HFFc6 (cell line): ENCODE data around the gene TMEM175. TPM values are rescaled to one million over a fixed set of nuclear protein-coding genes. Genes with fewer than 3 reads are reported as not detected.
"Not testable (repeated sequence)": the region's sequence is repeated elsewhere in the genome, so short reads cannot be mapped to it uniquely, and the experiment has no call there.

Experiments used
- DNase-seq: peaks from one replicate; pipeline ENCODE4 v3.0.0-alpha.2; 2018
- H3K27ac Mint-ChIP-seq: 2 replicates; pipeline ENCODE4 v1.8.0; 2020; ENCODE audit warnings: mild to moderate bottlenecking, mixed read lengths
- H3K27me3 Mint-ChIP-seq: 2 replicates; pipeline ENCODE4 v1.8.0; 2021; ENCODE audit warnings: mild to moderate bottlenecking, moderate library complexity, mixed read lengths; ENCODE audit not compliant: insufficient read depth
- H3K36me3 Mint-ChIP-seq: 2 replicates; pipeline ENCODE4 v1.8.0; 2021; ENCODE audit warnings: low read depth, mixed read lengths
- H3K4me1 Mint-ChIP-seq: 2 replicates; pipeline ENCODE4 v1.8.0; 2020; ENCODE audit warnings: low read depth, mixed read lengths
- H3K4me3 Mint-ChIP-seq: 2 replicates; pipeline ENCODE4 v1.8.0; 2020; ENCODE audit warnings: mild to moderate bottlenecking, moderate library complexity, mixed read lengths
- H3K9me3 Mint-ChIP-seq: 2 replicates; pipeline ENCODE4 v1.8.0; 2020; ENCODE audit warnings: mild to moderate bottlenecking, mixed read lengths
- CTCF ChIP-seq: fragments of 200-600 bp; sonication (generic); IDR thresholded peaks from 2 replicates; pipeline ENCODE4 v1.5.0; 2021; ENCODE audit warnings: antibody characterized with exemption, mild to moderate bottlenecking
- total RNA-seq, 6 experiments: library from RNA; stranded (reverse); fragmentation: NEBNext Ultra II Directional; extraction: Animal tissue kit (Norgen Biotek cat#: 25700); gene quantifications; 2 replicates in 1 of 6; 3 replicates in 5 of 6; pipeline ENCODE4 v1.2.3, GENCODE V29; 2021

TMEM175 gene
- total RNA-seq, 6 experiments from 2014 or later: 27.8 to 41.8 (median 34.1) TPM

- H3K36me3 Mint-ChIP-seq: no peaks in the 10 kb centered on the region; the same call in 1 of the 2 replicates
- no peaks in the 10 kb centered on the region for H3K9me3 Mint-ChIP-seq
- H3K4me3 Mint-ChIP-seq: peak overlapping the region; percentile 73
- H3K27ac Mint-ChIP-seq: no peak overlapping the region
- DNase-seq: peak; percentile 9
- H3K27me3 Mint-ChIP-seq: no peaks in the 10 kb centered on the region
- H3K4me1 Mint-ChIP-seq: peaks cover 7% of the 10 kb centered on the region
- TF ChIP-seq CTCF: no peak
Measured at GRCh38 chr4:972651-973424, 40.6 kb downstream of the TMEM175 start.

DNA sequence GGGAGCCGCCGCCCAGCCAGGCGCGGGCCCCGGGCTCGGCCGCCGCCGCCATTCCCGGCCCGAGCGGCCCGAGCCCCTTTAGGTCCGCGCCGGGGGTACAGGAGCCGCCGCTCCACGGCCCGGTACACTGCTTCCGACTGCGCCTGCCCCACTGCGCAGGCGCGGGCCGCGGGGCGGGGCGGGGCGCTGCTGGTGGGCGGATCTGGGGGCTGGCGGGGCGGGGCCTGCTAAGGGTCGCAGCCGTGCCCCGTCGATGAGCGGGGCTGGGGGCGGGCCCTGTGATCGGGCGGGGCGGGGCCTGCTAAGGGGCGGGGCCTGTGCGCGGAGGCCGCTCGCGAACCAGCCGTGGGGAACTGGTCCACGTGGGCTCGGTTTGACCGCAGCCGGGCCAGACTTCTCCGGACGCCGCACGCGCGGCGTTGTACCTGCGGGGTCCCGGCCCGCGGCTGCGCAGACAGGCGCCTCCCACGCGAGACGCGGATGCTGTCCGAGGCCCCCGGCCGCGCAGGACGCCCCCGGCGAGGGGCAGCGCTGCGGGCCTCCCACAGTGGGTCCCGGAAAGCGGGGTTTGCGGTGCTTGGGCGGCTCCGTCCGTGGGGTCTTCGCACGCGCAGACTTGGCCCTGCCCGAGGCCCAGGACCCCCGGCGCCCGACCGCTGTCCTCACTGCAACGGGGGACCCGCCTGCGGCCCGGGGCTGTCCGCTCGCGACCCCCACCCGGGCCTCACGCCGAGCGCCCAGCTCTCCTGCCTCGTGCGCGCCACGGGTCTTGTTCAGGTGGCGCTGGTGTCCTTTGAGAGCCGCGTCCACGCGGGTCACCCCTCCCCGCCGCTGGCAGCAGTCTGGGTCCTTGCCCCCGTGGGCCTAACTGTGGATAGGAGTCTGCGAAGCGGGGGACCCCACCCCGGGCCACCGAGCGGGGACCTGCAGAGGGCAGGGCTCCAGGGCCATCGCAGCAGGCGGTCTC lies 41.5 kb downstream of the TMEM175 start, which contains the start of gene DGKQ:
Gene DGKQ, minus strand, starts transcription at position 139 of the 967 bp plus-strand sequence. Its CDS starts 87 bp downstream, at position 52.
- Mint-ChIP-seq H3K4me3 (peak within 1 kb of the TSS; percentile 73), H3K4me1 (peaks cover 7% of the 10 kb centered on the region)

GRCh38 chr4:974668-975067 lies 42.4 kb downstream of the TMEM175 start:
- no peaks in the 10 kb centered on the region for H3K9me3 Mint-ChIP-seq
- H3K36me3 Mint-ChIP-seq: no peaks in the 10 kb centered on the region; the same call in 1 of the 2 replicates

More for the DNA sequence above, 41.5 kb downstream of the TMEM175 start, which contains the start of gene DGKQ:
- H3K9me3 Mint-ChIP-seq: no peaks in the 10 kb centered on the region
- H3K27me3 Mint-ChIP-seq: no peaks in the 10 kb centered on the region
- DNase-seq: peak; percentile 64
- H3K27ac Mint-ChIP-seq: no peak within 1 kb of the TSS
- no peaks in the 10 kb centered on the region; the same call in 1 of the 2 replicates for H3K36me3 Mint-ChIP-seq
- no peak for TF ChIP-seq CTCF

DNA sequence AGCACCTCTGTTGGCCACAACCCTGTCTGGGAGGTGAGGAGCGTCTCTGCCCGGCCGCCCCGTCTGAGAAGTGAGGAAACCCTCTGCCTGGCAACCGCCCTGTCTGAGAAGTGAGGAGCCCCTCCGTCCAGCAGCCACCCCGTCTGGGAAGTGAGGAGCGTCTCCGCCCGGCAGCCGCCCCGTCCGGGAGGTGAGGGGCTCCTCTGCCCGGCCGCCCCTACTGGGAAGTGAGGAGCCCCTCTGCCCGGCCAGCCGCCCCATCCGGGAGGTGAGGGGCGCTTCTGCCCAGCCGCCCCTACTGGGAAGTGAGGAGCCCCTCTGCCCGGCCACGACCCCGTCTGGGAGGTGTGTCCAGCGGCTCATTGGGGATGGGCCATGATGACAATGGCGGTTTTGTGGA lies 43.8 kb downstream of the TMEM175 start:
- H3K4me1 Mint-ChIP-seq: peaks cover 10% of the 10 kb centered on the region
- not testable (repeated sequence) for DNase-seq, H3K36me3 Mint-ChIP-seq, H3K27ac Mint-ChIP-seq, H3K4me3 Mint-ChIP-seq, H3K9me3 Mint-ChIP-seq, H3K27me3 Mint-ChIP-seq

More at GRCh38 chr4:974668-975067, 42.4 kb downstream of the TMEM175 start:
- no peak overlapping the region for H3K27ac Mint-ChIP-seq
- peaks cover 15% of the 10 kb centered on the region for H3K4me1 Mint-ChIP-seq
- H3K27me3 Mint-ChIP-seq: no peaks in the 10 kb centered on the region
- no peak for TF ChIP-seq CTCF
- DNase-seq: no peak
- H3K4me3 Mint-ChIP-seq: no peak overlapping the region

GRCh38 chr4:978957-979701 lies 46.9 kb downstream of the TMEM175 start:
- no peaks in the 10 kb centered on the region; the same call in 1 of the 2 replicates for H3K27me3 Mint-ChIP-seq
- H3K27ac Mint-ChIP-seq: peak overlapping the region; percentile 83; the same call in 1 of the 2 replicates
- TF ChIP-seq CTCF: no peak
- no peaks in the 10 kb centered on the region for H3K36me3 Mint-ChIP-seq
- H3K9me3 Mint-ChIP-seq: no peaks in the 10 kb centered on the region
- peak; percentile 25 for DNase-seq
- H3K4me1 Mint-ChIP-seq: peaks cover 10% of the 10 kb centered on the region
- H3K4me3 Mint-ChIP-seq: peak overlapping the region; percentile 57
